T-cell (primary cell): ENCODE data around the gene JAKMIP1. TPM values are rescaled to one million over a fixed set of nuclear protein-coding genes. Genes with fewer than 3 reads are reported as not detected.

ENCODE experiments used
- ATAC-seq, 4 experiments: fragments of 200-7000 bp in 3 of 4; fragments of 150-1000 bp in 1 of 4; cut with Tn5 transposase; replicated peaks in 1 of 4; 1 replicate in 3 of 4; 2 replicates in 1 of 4; pipeline ENCODE4 v1.10.0; 2021; ENCODE audit warnings: moderate library complexity in 3 of 4, mild to moderate bottlenecking in 2 of 4, moderate number of reproducible peaks in 1 of 4
- CTCF ChIA-PET, 2 donors: fragments of 300-600 bp; sonication (Branson Sonifier 250); formaldehyde crosslinking; loops; one replicate each; lab custom pipeline; 2022; ENCODE audit warnings: antibody characterized with exemption in 2 of 2; lab: Charles Lee
- POLR2A ChIA-PET, 2 donors: fragments of 300-600 bp; sonication (Branson Sonifier 250); formaldehyde crosslinking; loops; one replicate each; lab custom pipeline; 2022; ENCODE audit warnings: antibody characterized with exemption in 2 of 2; lab: Charles Lee
- DNase-seq, 35 experiments: peaks; one replicate each; pipeline versions ENCODE4 v3.0.0 to v3.0.0-alpha.2; 2013 to 2023
- H3K27ac ChIP-seq: one replicate; pipeline ENCODE4 v1.5.1; 2013; ENCODE audit warnings: low read length
- H3K27me3 ChIP-seq, 2 experiments: replicated peaks in 1 of 2; 1 replicate in 1 of 2; 2 replicates in 1 of 2; pipeline versions ENCODE4 v1.6.1 to v1.7.0; 2013; ENCODE audit warnings: low read length in 1 of 2, mixed read lengths in 1 of 2; ENCODE audit not compliant: control insufficient read depth in 2 of 2, insufficient read depth in 2 of 2; ENCODE audit errors: extremely low read depth in 1 of 2
- H3K36me3 ChIP-seq, 2 donors: 1 replicate in 1 of 2; 2 replicates in 1 of 2; pipeline versions ENCODE4 v1.6.1 to v1.7.0; 2013; ENCODE audit warnings: low read length in 1 of 2; ENCODE audit not compliant: control insufficient read depth in 2 of 2, insufficient read depth in 1 of 2; ENCODE audit errors: extremely low read depth in 1 of 2
- H3K4me1 ChIP-seq, 2 experiments: 1 replicate in 1 of 2; 2 replicates in 1 of 2; pipeline versions ENCODE4 v1.6.1 to v1.7.0; 2013; ENCODE audit warnings: low read length in 2 of 2, mixed read lengths in 1 of 2; ENCODE audit not compliant: insufficient read depth in 2 of 2, control insufficient read depth in 1 of 2; ENCODE audit errors: extremely low read depth in 1 of 2
- H3K4me3 ChIP-seq, 2 donors: 1 replicate in 1 of 2; 2 replicates in 1 of 2; pipeline versions ENCODE4 v1.5.1 to v1.7.0; 2013; ENCODE audit warnings: mild to moderate bottlenecking in 2 of 2, low read length in 1 of 2, moderate library complexity in 1 of 2; ENCODE audit not compliant: control insufficient read depth in 1 of 2; ENCODE audit errors: extremely low read depth in 1 of 2
- H3K9me3 ChIP-seq: 2 replicates; pipeline ENCODE4 v1.7.0; 2013
- H3K27ac Mint-ChIP-seq, 2 donors: one replicate each; pipeline ENCODE4 v1.8.0; 2020 to 2021; ENCODE audit warnings: mild to moderate bottlenecking in 2 of 2, mixed read lengths in 2 of 2
- H3K27me3 Mint-ChIP-seq, 2 donors: one replicate each; pipeline ENCODE4 v1.8.0; 2021 to 2022; ENCODE audit warnings: mixed read lengths in 2 of 2
- H3K36me3 Mint-ChIP-seq: one replicate; pipeline ENCODE4 v1.8.0; 2021; ENCODE audit warnings: mixed read lengths
- H3K4me1 Mint-ChIP-seq, 3 donors: one replicate each; pipeline ENCODE4 v1.8.0; 2020 to 2022; ENCODE audit warnings: mixed read lengths in 3 of 3, mild to moderate bottlenecking in 1 of 3
- H3K4me3 Mint-ChIP-seq, 3 donors: one replicate each; pipeline ENCODE4 v1.8.0; 2020 to 2022; ENCODE audit warnings: mild to moderate bottlenecking in 3 of 3, mixed read lengths in 3 of 3, moderate library complexity in 3 of 3
- H3K9me3 Mint-ChIP-seq, 3 donors: one replicate each; pipeline ENCODE4 v1.8.0; 2020 to 2022; ENCODE audit warnings: mixed read lengths in 3 of 3
- WGBS: methylation state at CpG from one replicate; pipeline ENCODE4 v1.1.5; 2013; ENCODE audit warnings: missing lambda C conversion rate; ENCODE audit not compliant: insufficient coverage; 5-methylcytosine and 5-hydroxymethylcytosine counted together
- total RNA-seq, 35 experiments: library from RNA in 6 of 35; stranded (reverse) in 6 of 35; fragments of 120-200 nt in 1 of 35; gene quantifications; one replicate each; pipeline versions ENCODE4 v1.2.1 to v1.2.4 and lab custom pipeline; 2013 to 2026

Gene JAKMIP1
- total RNA-seq, 5 donors from 2014 or later (not counting 1 experiment from before 2014, with no cell fraction given) = 3.5 to 14.0 (median 6.1) TPM

DNA sequence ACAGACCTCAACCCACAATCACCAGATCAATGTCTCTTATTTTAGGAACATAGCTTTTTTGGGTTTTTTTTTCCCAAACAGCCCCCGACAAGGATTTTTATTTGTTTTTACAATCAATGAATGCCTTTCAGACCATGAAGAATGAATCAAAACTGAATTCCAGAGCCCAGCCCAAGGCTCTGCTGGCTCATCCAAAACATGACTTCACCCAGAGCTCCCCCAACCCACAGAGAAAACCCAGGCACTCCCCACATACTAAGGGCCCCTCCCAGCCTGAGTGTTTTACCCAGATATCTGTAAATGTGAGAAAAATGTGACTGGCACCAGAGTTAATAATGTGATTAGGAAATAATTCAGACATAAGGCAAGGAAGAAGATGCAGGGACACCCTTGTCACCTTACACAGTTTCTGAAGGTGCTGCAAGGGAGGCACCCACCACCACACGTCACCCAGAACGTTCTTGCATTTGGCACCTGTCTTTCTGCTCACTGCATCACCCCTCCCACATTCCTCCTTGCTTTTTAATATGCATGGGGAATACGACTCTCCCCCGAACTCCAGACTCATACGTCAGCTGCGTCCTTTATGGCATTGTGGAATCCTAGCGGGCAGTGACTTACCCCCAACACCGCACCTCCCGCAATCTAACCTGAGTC lies 134.3 kb downstream of the JAKMIP1 start:
- Mint-ChIP-seq H3K36me3 (peaks cover 16% of the 10 kb centered on the region), H3K4me1 (no peaks in the 10 kb centered on the region), H3K9me3 (no peaks in the 10 kb centered on the region), H3K4me3 (no peak overlapping the region), H3K27me3 (no peaks in the 10 kb centered on the region), H3K27ac (no peak overlapping the region)
- ChIA-PET POLR2A (no interaction called here), CTCF (no interaction called here)
- no peak overlapping the region for H3K4me3 ChIP-seq
- ATAC-seq (no peak), DNase-seq (no peak)
- 92% methylated on average over 10 of the region's 10 CpGs for WGBS
- peaks cover 0 to 5% of the 10 kb centered on the region in 2 experiments for H3K27me3 ChIP-seq
- H3K27ac ChIP-seq = no peak overlapping the region
- no peaks in the 10 kb centered on the region for H3K4me1 ChIP-seq
- H3K9me3 ChIP-seq = no peaks in the 10 kb centered on the region
- H3K36me3 ChIP-seq = peaks cover 0 to 14% of the 10 kb centered on the region in 2 donors

DNA sequence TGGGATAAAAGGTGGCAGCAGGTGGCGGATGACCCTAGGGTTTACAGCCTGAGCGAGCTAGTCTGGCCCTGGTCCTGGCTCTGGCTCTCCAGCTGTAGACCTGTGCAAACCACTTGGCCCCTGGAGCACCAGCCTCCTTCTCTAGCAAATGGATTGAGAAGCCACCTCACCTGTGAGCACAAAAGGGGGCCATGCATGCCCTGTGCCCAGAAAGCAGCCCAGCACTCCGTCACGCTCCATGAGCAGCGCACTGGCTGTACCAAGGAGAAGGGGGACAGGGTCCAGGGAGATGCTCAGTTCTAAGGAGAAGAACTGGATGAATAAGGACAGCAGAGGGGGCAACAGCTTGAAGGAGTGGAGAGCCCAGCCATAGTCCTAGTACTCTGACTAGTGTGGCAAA lies 135.2 kb downstream of the JAKMIP1 start:
- Mint-ChIP-seq H3K36me3 (peaks cover 24% of the 10 kb centered on the region), H3K4me3 (no peak overlapping the region), H3K4me1 (no peaks in the 10 kb centered on the region), H3K27ac (no peak overlapping the region), H3K9me3 (peaks cover 2 to 8% (median 6%) of the 10 kb centered on the region in 3 donors), H3K27me3 (no peaks in the 10 kb centered on the region)
- CTCF ChIA-PET = no interaction called here
- Histone ChIP-seq H3K9me3 (no peaks in the 10 kb centered on the region), H3K27ac (no peak overlapping the region), H3K36me3 (peaks cover 0 to 22% of the 10 kb centered on the region in 2 donors), H3K27me3 (peaks cover 0 to 4% of the 10 kb centered on the region in 2 experiments), H3K4me1 (no peaks in the 10 kb centered on the region), H3K4me3 (no peak overlapping the region)
- DNase-seq (no peak), ATAC-seq (no peak)
- WGBS = 96% methylated on average over 5 of the region's 5 CpGs
- POLR2A ChIA-PET = no interaction called here

GRCh38 chr4:6064383-6064782 lies 136.0 kb downstream of the JAKMIP1 start:
- peaks cover 0 to 29% of the 10 kb centered on the region in 2 donors for H3K36me3 ChIP-seq
- H3K4me1 ChIP-seq = no peaks in the 10 kb centered on the region
- Mint-ChIP-seq H3K27ac (no peak overlapping the region), H3K27me3 (no peaks in the 10 kb centered on the region), H3K9me3 (peaks cover 2 to 9% (median 8%) of the 10 kb centered on the region in 3 donors), H3K4me3 (no peak overlapping the region), H3K36me3 (peaks cover 27% of the 10 kb centered on the region), H3K4me1 (no peaks in the 10 kb centered on the region)
- no peak for DNase-seq
- no peak for ATAC-seq
- no peaks in the 10 kb centered on the region for H3K9me3 ChIP-seq
- H3K27ac ChIP-seq = no peak overlapping the region
- CTCF ChIA-PET = no interaction called here
- peaks cover 0 to 6% of the 10 kb centered on the region in 2 experiments for H3K27me3 ChIP-seq
- no peak overlapping the region for H3K4me3 ChIP-seq
- 100% methylated on average over 3 of the region's 7 CpGs for WGBS
- POLR2A ChIA-PET = no interaction called here

GRCh38 chr4:6063684-6064083 lies 136.7 kb downstream of the JAKMIP1 start:
- no peak overlapping the region for H3K4me3 ChIP-seq
- H3K36me3 Mint-ChIP-seq = peaks cover 31% of the 10 kb centered on the region
- DNase-seq = no peak
- ChIA-PET POLR2A (no interaction called here), CTCF (no interaction called here)
- peaks cover 0 to 9% of the 10 kb centered on the region in 2 experiments for H3K27me3 ChIP-seq
- ATAC-seq = no peak
- H3K9me3 ChIP-seq = no peaks in the 10 kb centered on the region
- H3K9me3 Mint-ChIP-seq = peaks cover 5 to 12% (median 8%) of the 10 kb centered on the region in 3 donors
- H3K4me3 Mint-ChIP-seq = no peak overlapping the region
- H3K36me3 ChIP-seq = peaks cover 0 to 34% of the 10 kb centered on the region in 2 donors
- no peak overlapping the region for H3K27ac Mint-ChIP-seq
- no peaks in the 10 kb centered on the region for H3K27me3 Mint-ChIP-seq
- no peaks in the 10 kb centered on the region for H3K4me1 Mint-ChIP-seq
- H3K27ac ChIP-seq = no peak overlapping the region
- WGBS = no CpG with 5 or more reads among the region's 10 CpGs
- H3K4me1 ChIP-seq = no peaks in the 10 kb centered on the region

DNA sequence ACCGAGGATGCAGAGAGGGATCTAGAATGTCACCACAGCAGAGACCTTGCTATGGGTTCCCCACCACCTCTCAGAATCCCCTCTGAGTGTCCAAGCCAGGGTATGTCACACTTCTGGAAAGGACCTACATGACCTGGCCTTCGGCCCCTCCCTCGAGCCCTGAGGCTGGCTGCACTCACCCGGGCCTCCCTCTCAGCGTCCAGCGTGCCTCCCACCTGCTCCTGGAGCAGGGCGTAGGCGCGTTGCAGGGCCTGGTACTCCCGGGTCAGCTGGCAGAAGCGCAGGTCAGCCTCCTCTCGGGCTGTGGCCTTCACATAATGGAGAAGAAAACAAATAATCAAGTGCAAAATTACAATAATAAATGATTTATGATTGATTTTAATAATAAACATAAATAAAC lies 138.2 kb downstream of the JAKMIP1 start:
- H3K27me3 ChIP-seq = peaks cover 0 to 9% of the 10 kb centered on the region in 2 experiments
- Mint-ChIP-seq H3K27ac (no peak overlapping the region), H3K36me3 (peaks cover 37% of the 10 kb centered on the region), H3K4me3 (no peak overlapping the region), H3K9me3 (peaks cover 10 to 18% (median 13%) of the 10 kb centered on the region in 3 donors), H3K4me1 (no peaks in the 10 kb centered on the region), H3K27me3 (no peaks in the 10 kb centered on the region)
- no peak for DNase-seq
- ATAC-seq = no peak
- peaks cover 0 to 39% of the 10 kb centered on the region in 2 donors for H3K36me3 ChIP-seq
- no peak overlapping the region for H3K27ac ChIP-seq
- WGBS = 98% methylated on average over 9 of the region's 12 CpGs
- H3K4me1 ChIP-seq = no peaks in the 10 kb centered on the region
- no peaks in the 10 kb centered on the region for H3K9me3 ChIP-seq
- POLR2A ChIA-PET = no interaction called here
- H3K4me3 ChIP-seq = no peak overlapping the region
- CTCF ChIA-PET = no interaction called here

DNA sequence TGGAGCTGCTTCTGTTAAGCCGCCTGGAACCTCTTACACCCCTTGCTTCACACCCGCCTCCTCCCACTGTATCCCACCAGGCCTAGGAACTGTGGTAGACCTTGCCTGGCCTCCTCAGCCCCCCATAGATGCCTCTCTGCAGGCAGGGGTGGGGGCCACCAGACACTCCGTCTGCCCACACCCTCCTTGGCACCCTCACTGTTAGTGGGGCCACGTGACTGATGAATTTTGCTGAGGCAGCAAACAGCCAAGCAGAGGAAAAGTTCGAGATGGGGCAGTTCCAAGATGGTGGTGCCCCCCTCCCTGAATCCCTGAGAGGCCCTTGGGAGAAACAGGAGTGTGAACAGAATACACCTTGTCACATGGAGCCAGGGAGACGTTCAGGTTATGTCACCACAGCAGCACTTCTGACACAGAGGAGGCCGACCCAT lies 141.0 kb downstream of the JAKMIP1 start:
- H3K36me3 Mint-ChIP-seq = peaks cover 40% of the 10 kb centered on the region
- ChIA-PET CTCF (no interaction called here), POLR2A (no interaction called here)
- no peak overlapping the region for H3K27ac Mint-ChIP-seq
- Histone ChIP-seq H3K27ac (no peak overlapping the region), H3K4me3 (peak overlapping the region in 1 of 2 donors; percentile 25), H3K9me3 (no peaks in the 10 kb centered on the region), H3K4me1 (no peaks in the 10 kb centered on the region), H3K36me3 (peaks cover 0 to 47% of the 10 kb centered on the region in 2 donors), H3K27me3 (peaks cover 0 to 6% of the 10 kb centered on the region in 2 experiments)
- no peak for DNase-seq
- no peak for ATAC-seq
- 91% methylated on average over 6 of the region's 7 CpGs for WGBS
- H3K9me3 Mint-ChIP-seq = peaks cover 13 to 18% (median 14%) of the 10 kb centered on the region in 3 donors
- no peaks in the 10 kb centered on the region for H3K27me3 Mint-ChIP-seq
- no peaks in the 10 kb centered on the region for H3K4me1 Mint-ChIP-seq
- no peak overlapping the region for H3K4me3 Mint-ChIP-seq
